Measurements from ENCODE around the gene HDAC4.

The HDAC4 gene

DNA sequence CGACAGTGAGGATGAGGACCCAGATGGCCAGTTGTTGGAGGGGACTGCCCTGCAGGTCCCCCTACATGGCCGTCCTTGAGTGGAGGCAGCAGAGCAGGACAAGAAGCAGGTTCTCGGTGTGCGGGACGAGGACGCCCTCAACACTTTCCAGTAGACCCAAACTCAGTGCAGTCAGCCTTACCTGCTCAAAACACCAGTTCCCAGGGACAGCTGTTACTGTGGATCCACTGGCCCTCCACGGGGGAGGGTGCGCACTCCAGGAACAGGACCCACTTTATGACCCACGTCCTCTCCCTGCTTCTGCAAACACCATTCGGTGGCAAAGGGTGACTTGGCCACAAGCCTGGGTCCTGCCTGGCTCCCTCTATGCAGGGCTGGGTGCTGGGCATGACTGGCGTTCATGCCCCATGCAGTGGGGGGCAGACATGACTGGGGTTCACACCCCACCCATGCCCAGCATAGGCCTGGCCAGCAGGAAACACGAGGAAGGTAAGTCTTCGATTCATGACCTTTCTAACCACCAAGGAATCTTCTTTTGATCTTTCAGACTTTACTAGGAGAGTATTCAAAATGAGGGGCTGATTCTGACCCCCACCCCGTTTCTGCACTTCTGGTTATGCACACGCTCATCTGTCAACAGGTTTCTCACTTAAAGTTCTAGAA is 233.7 kb downstream of the HDAC4 start:
- H3K4me3 ChIP-seq (replicated peaks; ENCODE audit: insufficient read depth, low read length) = no peak overlapping the region
- no peak overlapping the region for H3K27ac ChIP-seq (replicated peaks)
- no peak for DNase-seq (ENCODE audit: low read depth in 1 of 2, low spot score in 1 of 2)
- no peaks in the 10 kb centered on the region for H3K27me3 ChIP-seq (ENCODE audit: insufficient read depth, poor library complexity, severe bottlenecking)
- TF ChIP-seq POLR2AphosphoS5 (IDR thresholded peaks at IDR 0.05; ENCODE audit: low read depth) (no peak), GABPA (IDR thresholded peaks at IDR 0.05; ENCODE audit: low read depth) (no peak), SPI1 (IDR thresholded peaks at IDR 0.05; ENCODE audit: borderline replicate concordance, low read depth) (no peak)
- TF ChIP-seq, protein P1, sequence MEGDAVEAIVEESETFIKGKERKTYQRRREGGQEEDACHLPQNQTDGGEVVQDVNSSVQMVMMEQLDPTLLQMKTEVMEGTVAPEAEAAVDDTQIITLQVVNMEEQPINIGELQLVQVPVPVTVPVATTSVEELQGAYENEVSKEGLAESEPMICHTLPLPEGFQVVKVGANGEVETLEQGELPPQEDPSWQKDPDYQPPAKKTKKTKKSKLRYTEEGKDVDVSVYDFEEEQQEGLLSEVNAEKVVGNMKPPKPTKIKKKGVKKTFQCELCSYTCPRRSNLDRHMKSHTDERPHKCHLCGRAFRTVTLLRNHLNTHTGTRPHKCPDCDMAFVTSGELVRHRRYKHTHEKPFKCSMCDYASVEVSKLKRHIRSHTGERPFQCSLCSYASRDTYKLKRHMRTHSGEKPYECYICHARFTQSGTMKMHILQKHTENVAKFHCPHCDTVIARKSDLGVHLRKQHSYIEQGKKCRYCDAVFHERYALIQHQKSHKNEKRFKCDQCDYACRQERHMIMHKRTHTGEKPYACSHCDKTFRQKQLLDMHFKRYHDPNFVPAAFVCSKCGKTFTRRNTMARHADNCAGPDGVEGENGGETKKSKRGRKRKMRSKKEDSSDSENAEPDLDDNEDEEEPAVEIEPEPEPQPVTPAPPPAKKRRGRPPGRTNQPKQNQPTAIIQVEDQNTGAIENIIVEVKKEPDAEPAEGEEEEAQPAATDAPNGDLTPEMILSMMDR (IDR thresholded peaks at IDR 0.05; ENCODE audit: insufficient read depth, low read length) = no peak
- TF ChIP-seq, protein P2, sequence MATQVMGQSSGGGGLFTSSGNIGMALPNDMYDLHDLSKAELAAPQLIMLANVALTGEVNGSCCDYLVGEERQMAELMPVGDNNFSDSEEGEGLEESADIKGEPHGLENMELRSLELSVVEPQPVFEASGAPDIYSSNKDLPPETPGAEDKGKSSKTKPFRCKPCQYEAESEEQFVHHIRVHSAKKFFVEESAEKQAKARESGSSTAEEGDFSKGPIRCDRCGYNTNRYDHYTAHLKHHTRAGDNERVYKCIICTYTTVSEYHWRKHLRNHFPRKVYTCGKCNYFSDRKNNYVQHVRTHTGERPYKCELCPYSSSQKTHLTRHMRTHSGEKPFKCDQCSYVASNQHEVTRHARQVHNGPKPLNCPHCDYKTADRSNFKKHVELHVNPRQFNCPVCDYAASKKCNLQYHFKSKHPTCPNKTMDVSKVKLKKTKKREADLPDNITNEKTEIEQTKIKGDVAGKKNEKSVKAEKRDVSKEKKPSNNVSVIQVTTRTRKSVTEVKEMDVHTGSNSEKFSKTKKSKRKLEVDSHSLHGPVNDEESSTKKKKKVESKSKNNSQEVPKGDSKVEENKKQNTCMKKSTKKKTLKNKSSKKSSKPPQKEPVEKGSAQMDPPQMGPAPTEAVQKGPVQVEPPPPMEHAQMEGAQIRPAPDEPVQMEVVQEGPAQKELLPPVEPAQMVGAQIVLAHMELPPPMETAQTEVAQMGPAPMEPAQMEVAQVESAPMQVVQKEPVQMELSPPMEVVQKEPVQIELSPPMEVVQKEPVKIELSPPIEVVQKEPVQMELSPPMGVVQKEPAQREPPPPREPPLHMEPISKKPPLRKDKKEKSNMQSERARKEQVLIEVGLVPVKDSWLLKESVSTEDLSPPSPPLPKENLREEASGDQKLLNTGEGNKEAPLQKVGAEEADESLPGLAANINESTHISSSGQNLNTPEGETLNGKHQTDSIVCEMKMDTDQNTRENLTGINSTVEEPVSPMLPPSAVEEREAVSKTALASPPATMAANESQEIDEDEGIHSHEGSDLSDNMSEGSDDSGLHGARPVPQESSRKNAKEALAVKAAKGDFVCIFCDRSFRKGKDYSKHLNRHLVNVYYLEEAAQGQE (IDR thresholded peaks at IDR 0.05; ENCODE audit: insufficient replicate concordance, low read depth) = no peak

DNA sequence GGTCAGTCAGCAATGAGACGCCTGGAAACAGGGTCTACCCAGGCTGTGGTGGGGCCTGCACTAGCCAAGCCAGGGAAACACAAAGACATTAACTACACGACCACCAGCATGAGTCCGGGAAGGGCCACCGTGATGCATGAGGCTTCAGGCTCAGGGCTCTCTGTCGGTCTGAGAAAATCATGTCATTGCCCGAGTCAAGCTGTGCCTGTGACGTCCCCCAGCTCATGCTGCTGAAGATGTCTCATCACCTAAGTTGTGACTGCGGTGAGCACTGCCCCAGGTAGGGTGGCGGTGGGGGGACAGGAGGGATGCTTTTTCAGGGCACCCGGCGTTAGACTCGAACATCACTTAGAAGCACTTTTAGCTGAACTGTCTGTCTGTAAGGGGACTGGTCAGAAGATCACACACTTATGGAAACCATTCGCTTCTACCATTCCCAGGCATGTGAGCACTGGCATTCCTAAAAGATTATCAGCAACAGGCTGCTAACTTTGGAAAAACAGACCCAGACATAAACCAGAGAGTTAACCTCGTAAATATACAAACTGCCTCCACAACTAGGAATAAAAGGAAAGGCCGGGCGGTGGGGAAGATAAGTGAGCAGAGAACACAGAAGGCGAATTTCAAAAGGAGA is 234.5 kb downstream of the HDAC4 start:
- TF ChIP-seq POLR2AphosphoS5 (IDR thresholded peaks at IDR 0.05; ENCODE audit: low read depth) (no peak), GABPA (IDR thresholded peaks at IDR 0.05; ENCODE audit: low read depth) (no peak), SPI1 (IDR thresholded peaks at IDR 0.05; ENCODE audit: borderline replicate concordance, low read depth) (no peak)
- TF ChIP-seq, protein P2 (IDR thresholded peaks at IDR 0.05; ENCODE audit: insufficient replicate concordance, low read depth) = no peak
- TF ChIP-seq, protein P1 (IDR thresholded peaks at IDR 0.05; ENCODE audit: insufficient read depth, low read length) = no peak
- no peak for DNase-seq (ENCODE audit: low read depth in 1 of 2, low spot score in 1 of 2)
- Histone ChIP-seq H3K27ac (replicated peaks) (no peak overlapping the region), H3K4me3 (replicated peaks; ENCODE audit: insufficient read depth, low read length) (no peak overlapping the region), H3K27me3 (ENCODE audit: insufficient read depth, poor library complexity, severe bottlenecking) (no peaks in the 10 kb centered on the region)

DNA sequence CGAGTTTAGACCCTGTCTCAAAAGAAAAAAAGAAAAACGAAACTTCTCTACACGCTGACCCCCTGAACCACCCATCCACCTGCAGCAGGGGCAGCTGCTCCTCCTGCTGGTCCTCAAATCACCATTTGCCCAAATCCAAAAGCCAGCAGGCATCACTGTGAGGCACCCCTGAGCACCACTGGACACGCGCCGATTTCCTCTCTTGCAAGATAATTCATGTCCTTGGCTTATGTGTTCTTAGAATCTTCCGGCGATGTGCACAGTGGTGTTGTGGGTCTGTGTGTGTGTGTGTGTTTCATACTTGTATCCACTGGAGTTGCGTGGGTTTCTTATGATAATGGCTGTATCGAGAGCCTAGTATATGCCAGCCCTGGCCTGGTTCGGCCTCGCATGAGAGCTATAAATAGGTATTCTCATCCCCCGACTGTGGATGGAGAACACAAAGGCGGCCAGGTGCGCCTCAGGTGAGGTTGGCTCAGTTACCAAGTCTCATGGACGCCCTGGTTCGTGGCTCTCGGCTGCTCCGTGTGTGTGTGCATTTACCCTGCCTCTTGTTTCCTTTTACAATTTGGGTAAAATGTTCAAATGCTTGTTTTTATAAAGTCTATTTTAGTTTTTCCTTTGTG is 235.5 kb downstream of the HDAC4 start:
- DNase-seq (ENCODE audit: low read depth in 1 of 2, low spot score in 1 of 2) = no peak
- H3K27ac ChIP-seq (replicated peaks) = no peak overlapping the region
- TF ChIP-seq SPI1 (IDR thresholded peaks at IDR 0.05; ENCODE audit: borderline replicate concordance, low read depth) (no peak), POLR2AphosphoS5 (IDR thresholded peaks at IDR 0.05; ENCODE audit: low read depth) (0 out of 2 replicates have a peak, but pooled peaks have one; percentile 14)
- no peak overlapping the region for H3K4me3 ChIP-seq (replicated peaks; ENCODE audit: insufficient read depth, low read length)
- no peaks in the 10 kb centered on the region for H3K27me3 ChIP-seq (ENCODE audit: insufficient read depth, poor library complexity, severe bottlenecking)

DNA sequence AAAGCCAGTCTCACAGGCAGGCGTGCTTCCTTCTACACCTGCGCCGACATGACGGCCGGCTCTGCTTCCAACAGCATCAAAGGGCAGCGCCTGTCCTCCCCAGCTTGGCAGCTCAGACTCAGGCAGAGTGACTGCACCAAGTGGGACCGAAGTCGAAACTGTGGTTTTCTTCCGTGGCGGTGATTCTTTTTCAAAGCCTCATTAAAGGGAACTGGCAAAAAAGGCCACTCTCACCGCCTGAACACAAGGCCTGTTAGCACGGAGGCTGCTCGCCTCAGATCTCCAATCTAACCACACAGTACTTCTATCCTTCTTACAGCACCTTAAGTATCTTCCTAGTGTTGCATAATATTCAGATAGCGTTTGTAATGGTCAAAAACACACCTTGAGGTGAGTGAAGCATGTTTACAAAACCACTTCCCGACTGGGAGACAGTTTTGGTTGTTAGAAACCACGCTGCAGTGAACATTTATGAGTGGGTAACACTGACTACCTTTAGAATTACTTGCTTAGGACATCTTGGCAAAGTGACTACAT is 236.4 kb downstream of the HDAC4 start:
- Histone ChIP-seq H3K27me3 (ENCODE audit: insufficient read depth, poor library complexity, severe bottlenecking) (no peaks in the 10 kb centered on the region), H3K27ac (replicated peaks) (no peak overlapping the region), H3K4me3 (replicated peaks; ENCODE audit: insufficient read depth, low read length) (no peak overlapping the region)
- DNase-seq (ENCODE audit: low read depth in 1 of 2, low spot score in 1 of 2) = peak; percentile 61 to 75
- peak; percentile 45; the same call in 1 of the 2 replicates for TF ChIP-seq SPI1 (IDR thresholded peaks at IDR 0.05; ENCODE audit: borderline replicate concordance, low read depth)
- TF ChIP-seq, protein P2 (IDR thresholded peaks at IDR 0.05; ENCODE audit: insufficient replicate concordance, low read depth) = no peak

Data from HL-60 (cell line).